Stimulated activated CD8-positive, alpha-beta memory T cell treated with anti-CD3 and anti-CD28 coated beads, Interleukin-7, amount 100 ng/mL, for 4 hours (primary cell): Measurements from ENCODE around the gene RAB39B.

Experiments
- DNase-seq, 2 donors: peaks; one replicate each; pipeline ENCODE4 v3.0.0-alpha.2; 2020; ENCODE audit warnings: low read depth in 2 of 2

RAB39B gene

DNA sequence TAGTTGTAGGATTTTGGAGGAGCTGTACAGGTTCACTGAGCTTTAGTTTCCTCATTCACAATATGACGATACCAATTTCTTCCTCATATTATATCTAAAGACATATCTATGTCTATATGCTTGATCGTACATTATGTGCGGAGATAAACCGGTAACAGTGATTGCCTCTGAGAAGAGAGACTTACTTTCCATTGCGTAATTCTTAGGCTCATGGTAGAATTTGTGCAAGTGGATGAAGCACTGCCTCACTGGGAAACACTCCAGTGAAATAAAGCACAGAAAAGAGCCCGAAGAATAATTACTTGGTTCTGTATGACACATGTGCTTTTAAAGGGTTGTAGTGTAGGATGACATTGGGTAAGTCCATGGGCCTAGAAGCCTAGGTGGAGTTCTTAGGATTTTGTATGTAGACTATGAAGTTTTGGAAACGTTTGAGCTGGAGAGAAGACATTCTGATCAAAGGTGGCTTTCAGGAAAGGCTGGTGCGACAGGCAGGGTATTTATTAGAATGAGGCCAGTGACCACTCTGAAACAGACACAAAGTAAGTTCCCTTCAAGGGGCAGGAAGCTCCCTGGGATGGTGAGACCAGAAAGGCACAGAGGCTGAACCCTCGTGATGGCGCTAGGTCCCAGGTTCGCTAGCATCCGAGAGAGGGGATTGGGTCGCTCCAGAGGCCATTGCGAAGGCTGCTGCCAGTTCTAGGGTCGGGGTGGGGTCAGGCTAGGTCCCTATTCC lies 48.7 kb downstream of the RAB39B start:
- DNase-seq = no peak

DNA sequence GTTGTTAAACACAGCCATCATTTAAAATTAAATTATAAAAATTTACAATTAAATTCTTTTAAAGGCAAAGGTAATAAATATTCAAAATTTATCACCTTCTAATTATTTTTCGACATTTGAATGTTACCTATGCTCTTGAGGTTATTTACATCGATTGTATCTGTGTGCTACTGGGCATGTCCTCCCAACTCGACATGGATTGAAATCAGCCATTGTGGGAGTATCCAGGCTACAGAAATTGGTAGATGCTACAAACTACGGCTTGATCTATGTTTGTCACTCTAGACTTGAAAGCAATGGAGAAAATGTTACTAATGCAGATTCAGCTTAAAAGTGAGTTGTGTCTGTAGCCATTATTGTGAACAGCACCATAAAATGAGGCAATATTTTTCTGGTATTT lies 50.6 kb downstream of the RAB39B start:
- DNase-seq = no peak

DNA sequence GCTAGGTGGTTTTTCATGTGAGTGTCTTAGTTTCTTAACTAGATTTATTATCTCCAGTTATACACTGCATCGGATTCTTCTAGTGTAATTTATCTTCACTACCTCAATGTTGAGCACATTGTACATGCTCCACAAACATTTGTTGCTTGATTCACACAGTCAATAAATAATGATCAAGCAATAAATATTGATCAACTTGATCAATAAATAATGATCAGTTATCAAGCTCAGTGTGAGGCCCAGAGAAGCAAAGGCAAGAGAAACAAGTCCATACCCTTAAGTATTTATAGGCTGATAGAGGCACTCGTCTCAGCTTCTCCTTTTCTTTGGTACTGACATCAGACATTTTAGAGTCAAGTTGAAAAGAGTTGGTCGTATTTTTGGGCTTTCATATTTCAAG lies 53.1 kb downstream of the RAB39B start:
- DNase-seq = no peak
